Epithelial cell of proximal tubule (primary cell): Measurements from ENCODE around the gene GIMAP5. TPM values are rescaled to one million over a fixed set of nuclear protein-coding genes. Genes with fewer than 3 reads are reported as not detected.

ENCODE experiments used
- DNase-seq: peaks from one replicate; pipeline ENCODE4 v3.0.0-alpha.2; 2011; ENCODE audit warnings: low read depth
- H3K4me3 ChIP-seq: 2 replicates; pipeline ENCODE4 v1.5.1; 2011; ENCODE audit warnings: low read depth, mild to moderate bottlenecking, low read length
- CTCF ChIP-seq: conservative IDR thresholded peaks from 2 replicates; pipeline ENCODE4 v1.5.1; 2012; ENCODE audit warnings: low read depth, mild to moderate bottlenecking, low read length
- total RNA-seq: library from RNA; depleted of rRNA; stranded (reverse); fragments of >200 nt; gene quantifications from 2 replicates; pipeline ENCODE4 v1.2.3, GENCODE V29; 2015

GIMAP5 gene
- total RNA-seq: not detected in 2 replicates

- no peak within 1 kb of the TSS for H3K4me3 ChIP-seq
- no peak for TF ChIP-seq CTCF
- no peak for DNase-seq
Measured at GRCh38 chr7:150737265-150738055, at the start of gene GIMAP5. Gene GIMAP5, plus strand, starts transcription at chr7:150737418. Its CDS starts 3,467 bp downstream, at chr7:150740885.

- TF ChIP-seq CTCF: no peak
Measured at GRCh38 chr7:150688630-150689029, 48.6 kb upstream of the GIMAP5 start.

GRCh38 chr7:150695654-150696053 lies 41.6 kb upstream of the GIMAP5 start:
- TF ChIP-seq CTCF: no peak
- no peak overlapping the region for H3K4me3 ChIP-seq
- no peak for DNase-seq

More at GRCh38 chr7:150688630-150689029, 48.6 kb upstream of the GIMAP5 start:
- DNase-seq: no peak
- no peak overlapping the region for H3K4me3 ChIP-seq

GRCh38 chr7:150703209-150703608 lies 34.0 kb upstream of the GIMAP5 start:
- no peak overlapping the region for H3K4me3 ChIP-seq
- no peak for DNase-seq
- no peak for TF ChIP-seq CTCF

- no peak for DNase-seq
- no peak overlapping the region for H3K4me3 ChIP-seq
- no peak for TF ChIP-seq CTCF
Measured at GRCh38 chr7:150715293-150715692, 21.9 kb upstream of the GIMAP5 start.

GRCh38 chr7:150715738-150716137 lies 21.5 kb upstream of the GIMAP5 start:
- TF ChIP-seq CTCF: no peak
- DNase-seq: no peak
- H3K4me3 ChIP-seq: no peak overlapping the region

- H3K4me3 ChIP-seq: no peak within 1 kb of the TSS
- DNase-seq: no peak
- no peak for TF ChIP-seq CTCF
Measured at GRCh38 chr7:150716368-150716767, 20.9 kb upstream of the GIMAP5 start, which contains the start of gene GIMAP1. Gene GIMAP1, plus strand, starts transcription at chr7:150716613. Its CDS starts 2,435 bp downstream, at chr7:150719048.
